Endothelial cell of umbilical vein (primary cell): ENCODE data around the gene RABGAP1. TPM values are rescaled to one million over a fixed set of nuclear protein-coding genes. Genes with fewer than 3 reads are reported as not detected.
A peak's percentile ranks its signal among the peaks of the same experiment; 100 is the strongest.

Experiments
- BruUV-seq: library from RNA; stranded (reverse); fragments of 400-500 nt; replicated peaks from 2 replicates; lab custom pipeline; 2021; lab: Mats Ljungman, UMichigan
- CTCF ChIA-PET: fragments of 300-600, 350-600 bp; sonication (Branson Sonifier 250); formaldehyde crosslinking; loops from one replicate; lab custom pipeline; 2021; ENCODE audit warnings: antibody characterized with exemption, inconsistent platforms; lab: Charles Lee
- POLR2A ChIA-PET: fragments of 300-600, 350-600 bp; sonication (Branson Sonifier 250); formaldehyde crosslinking; loops from one replicate; lab custom pipeline; 2021; ENCODE audit warnings: antibody characterized with exemption, inconsistent platforms; lab: Charles Lee
- DNase-seq: peaks from one replicate; pipeline ENCODE4 v3.0.0-alpha.2; 2011; ENCODE audit warnings: low read depth, low spot score
- FAIRE-seq: peaks from 2 replicates; lab custom pipeline; 2011; peaks lifted over from hg19 to GRCh38; lab: Jason Lieb, UNC
- H2AFZ ChIP-seq: 2 replicates; pipeline ENCODE4 v1.6.0; 2012; ENCODE audit warnings: low read depth, low read length, control low read depth, inconsistent platforms
- H3K27ac ChIP-seq: 2 replicates; pipeline ENCODE4 v1.5.1; 2011; ENCODE audit warnings: low read depth, mild to moderate bottlenecking, control low read depth, low read length, moderate library complexity; ENCODE audit not compliant: insufficient read depth
- H3K27me3 ChIP-seq, 2 experiments: 2 replicates each; pipeline versions ENCODE4 v1.6.0 to v1.6.1; 2011; ENCODE audit warnings: low read length in 2 of 2, mixed read lengths in 1 of 2; ENCODE audit not compliant: control insufficient read depth in 2 of 2, insufficient read depth in 2 of 2
- H3K36me3 ChIP-seq, 2 experiments: 2 replicates in 1 of 2; 3 replicates in 1 of 2; pipeline ENCODE4 v1.5.1; 2011; ENCODE audit warnings: low read length in 2 of 2, mild to moderate bottlenecking in 1 of 2, moderate library complexity in 1 of 2; ENCODE audit not compliant: control insufficient read depth in 2 of 2, insufficient read depth in 2 of 2; ENCODE audit errors: extremely low read depth in 1 of 2
- H3K4me1 ChIP-seq: 3 replicates; pipeline ENCODE4 v1.5.1; 2011; ENCODE audit warnings: mild to moderate bottlenecking, low read length; ENCODE audit not compliant: control insufficient read depth, insufficient read depth; ENCODE audit errors: extremely low read depth
- H3K4me2 ChIP-seq: 2 replicates; pipeline ENCODE4 v1.6.1; 2011; ENCODE audit warnings: low read length, control low read depth, mixed read lengths; ENCODE audit not compliant: insufficient read depth
- H3K4me3 ChIP-seq, 3 experiments: fragments of 200-600 bp in 1 of 3; sonication (generic), shearing (Covaris generic) in 1 of 3; replicated peaks in 1 of 3; 2 replicates each; pipeline ENCODE4 v1.5.1; 2011 to 2016; ENCODE audit warnings: control low read depth in 3 of 3, low read length in 3 of 3, mild to moderate bottlenecking in 2 of 3, inconsistent platforms in 1 of 3, low read depth in 1 of 3, moderate library complexity in 1 of 3; ENCODE audit not compliant: insufficient read depth in 1 of 3
- H3K79me2 ChIP-seq: 2 replicates; pipeline ENCODE4 v1.6.0; 2012; ENCODE audit warnings: low read length, inconsistent platforms; ENCODE audit not compliant: control insufficient read depth, insufficient read depth
- H3K9ac ChIP-seq: replicated peaks from 2 replicates; pipeline ENCODE3; 2011; ENCODE audit warnings: low read length, control low read depth; ENCODE audit not compliant: insufficient read depth; ENCODE audit errors: extremely low read depth
- H3K9me1 ChIP-seq: replicated peaks from 3 replicates; pipeline ENCODE4 v1.6.0; 2011; ENCODE audit warnings: mild to moderate bottlenecking, low read length; ENCODE audit not compliant: control insufficient read depth, insufficient read depth; ENCODE audit errors: extremely low read depth
- H3K9me3 ChIP-seq: replicated peaks from 2 replicates; pipeline ENCODE4 v1.5.1; 2012; ENCODE audit warnings: low read length, inconsistent platforms; ENCODE audit not compliant: control insufficient read depth, insufficient read depth
- H4K20me1 ChIP-seq: replicated peaks from 2 replicates; pipeline ENCODE3; 2011; ENCODE audit warnings: mild to moderate bottlenecking, low read length; ENCODE audit not compliant: control insufficient read depth, insufficient read depth; ENCODE audit errors: extremely low read depth
- EZH2 ChIP-seq: IDR thresholded peaks from 2 replicates; pipeline ENCODE4 v1.6.1; 2012; ENCODE audit warnings: borderline replicate concordance, low read depth, mild to moderate bottlenecking, moderate library complexity, low read length, inconsistent platforms; ENCODE audit not compliant: severe bottlenecking
- FOS ChIP-seq: IDR thresholded peaks from 2 replicates; pipeline ENCODE4 v1.6.1; 2011; ENCODE audit warnings: mild to moderate bottlenecking, low read length, moderate library complexity, borderline replicate concordance; ENCODE audit not compliant: insufficient read depth
- GATA2 ChIP-seq: IDR thresholded peaks from 2 replicates; pipeline ENCODE4 v1.7.0; 2011; ENCODE audit warnings: low read depth, mild to moderate bottlenecking, moderate library complexity, mixed read lengths, low read length; ENCODE audit not compliant: insufficient read length, insufficient read depth
- JUN ChIP-seq: IDR thresholded peaks from 2 replicates; pipeline ENCODE4 v1.6.1; 2011; ENCODE audit warnings: borderline replicate concordance, low read depth; ENCODE audit not compliant: insufficient read length, insufficient read depth
- MYC ChIP-seq: IDR thresholded peaks from one replicate; pipeline ENCODE4 v1.6.1; 2011; ENCODE audit warnings: mild to moderate bottlenecking, low read depth, low read length
- POLR2A ChIP-seq: IDR thresholded peaks from 2 replicates; pipeline ENCODE4 v1.6.1; 2012; ENCODE audit warnings: low read depth, mild to moderate bottlenecking, control low read depth, low read length
- POLR2AphosphoS5 ChIP-seq: IDR thresholded peaks from 2 replicates; pipeline ENCODE4 v1.6.1; 2012; ENCODE audit warnings: low read depth, mild to moderate bottlenecking, control low read depth, low read length, moderate library complexity; ENCODE audit not compliant: insufficient read depth
- dilution Hi-C: fragments of 300-500 bp; cut with MboI; formaldehyde crosslinking; loops from one replicate; pipeline ENCODE4 v1.15.0; 2019; ENCODE audit warnings: low sequenced_read_pairs; ENCODE audit not compliant: extremely low pct_ligation_motif_present
- intact Hi-C: fragments of 100-400 bp; cut with micrococcal nuclease; formaldehyde crosslinking; loops from one replicate; pipeline ENCODE4 v1.10.0; 2022
- polyA plus RNA-seq, 4 experiments: library from polyadenylated mRNA; depleted of rRNA in 3 of 4; stranded (reverse) in 3 of 4; unstranded in 1 of 4; fragments of >200 nt; gene quantifications; 2 replicates each; pipeline versions ENCODE4 v1.2.1 to v1.2.3, GENCODE V29; 2011 to 2012; ENCODE audit warnings: missing spikeins in 1 of 4
- total RNA-seq: library from RNA; stranded (reverse); gene quantifications from 2 replicates; pipeline ENCODE4 v1.2.3, GENCODE V29; 2021
- TF ChIP-seq, protein P1 (sequence below): IDR thresholded peaks from 2 replicates; pipeline ENCODE4 v1.6.1; 2011; ENCODE audit not compliant: insufficient read depth, insufficient read length

Gene RABGAP1
- total and polyA plus RNA-seq, 2 donors (not counting 3 experiments of a cell fraction or from before 2014, with no cell fraction given), result 19.0 to 53.6 TPM

DNA sequence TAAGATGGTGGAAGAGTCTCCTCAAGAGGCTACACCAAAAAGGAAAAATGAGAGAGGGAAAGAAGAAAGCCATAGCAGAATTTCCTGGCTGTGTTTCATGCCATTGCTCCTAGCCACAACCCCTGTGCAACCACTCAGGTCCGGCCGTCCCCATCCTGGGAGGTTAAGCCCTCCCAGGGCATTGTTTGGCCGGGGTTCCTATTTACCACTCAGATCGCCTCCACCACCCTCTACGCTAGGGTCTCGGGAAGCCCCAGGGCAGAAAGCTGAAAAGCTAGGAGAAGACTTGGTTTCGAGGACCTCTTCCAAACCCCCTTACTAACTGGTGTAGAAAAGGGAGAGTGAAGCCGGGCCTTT is 36.4 kb upstream of the RABGAP1 start:
- peak overlapping the region; percentile 98 for H3K4me2 ChIP-seq
- FAIRE-seq (no peak), DNase-seq (peak; percentile 68)
- peak overlapping the region; percentile 73 for H3K27ac ChIP-seq
- H3K79me2 ChIP-seq, result peaks cover 53% of the 10 kb centered on the region
- intact Hi-C loops, result loop anchor here (1.0 to 5.0 kb wide), 3 partner anchors 36 to 448 kb away; partner anchors contain the start of gene RABGAP1
- peaks cover 21% of the 10 kb centered on the region for H3K4me1 ChIP-seq
- TSS peak; percentile 36 for BruUV-seq
- ChIA-PET CTCF (interaction anchor here (1.0 to 3.0 kb wide), 8 partner anchors 9 to 445 kb away, joined by 3 to 19 read pairs (median 4); partner anchors contain the start of genes ZBTB26 and ZBTB6), POLR2A (interaction anchor here (0.5 to 2.9 kb wide), 4 partner anchors 9 to 787 kb away, joined by 3 to 11 read pairs (median 4); partner anchors contain the start of gene RABGAP1)
- H3K4me3 ChIP-seq, result peak overlapping the region; percentile 53 to 92 (median 54)
- dilution Hi-C loops, result no loop called here
- H3K36me3 ChIP-seq, result no peaks in the 10 kb centered on the region
- no peaks in the 10 kb centered on the region for H3K9me1 ChIP-seq
- H3K9ac ChIP-seq, result peak overlapping the region; percentile 91
- no peak for TF ChIP-seq EZH2
- peak; percentile 21 for TF ChIP-seq POLR2AphosphoS5
- no peak for TF ChIP-seq POLR2A
- no peak for TF ChIP-seq JUN
- TF ChIP-seq FOS, result no peak
- TF ChIP-seq MYC, result no peak
- TF ChIP-seq, protein P1, sequence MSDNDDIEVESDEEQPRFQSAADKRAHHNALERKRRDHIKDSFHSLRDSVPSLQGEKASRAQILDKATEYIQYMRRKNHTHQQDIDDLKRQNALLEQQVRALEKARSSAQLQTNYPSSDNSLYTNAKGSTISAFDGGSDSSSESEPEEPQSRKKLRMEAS, result no peak
- TF ChIP-seq GATA2, result no peak
- no peak overlapping the region for H2AFZ ChIP-seq
- no peaks in the 10 kb centered on the region for H3K9me3 ChIP-seq
- no peaks in the 10 kb centered on the region for H3K27me3 ChIP-seq
- no peaks in the 10 kb centered on the region for H4K20me1 ChIP-seq
